K562 (cell line): ENCODE measurements around the gene MDM4. TPM values are rescaled to one million over a fixed set of nuclear protein-coding genes. Genes with fewer than 3 reads are reported as not detected.
A peak's percentile ranks its signal among the peaks of the same experiment; 100 is the strongest.

Experiments used
- ATF7 ChIP-seq: fragments of 450-650 bp; IDR thresholded peaks from 2 replicates; pipeline ENCODE4 v1.7.1; 2014; ENCODE audit warnings: mild to moderate bottlenecking, moderate library complexity
- CBX2 ChIP-seq: fragments of 200-600 bp; sonication (generic); IDR thresholded peaks from one replicate; pipeline ENCODE4 v1.6.1; 2012; ENCODE audit warnings: mild to moderate bottlenecking, low read length, inconsistent platforms; ENCODE audit not compliant: insufficient read depth, poor library complexity, severe bottlenecking
- EHMT2 ChIP-seq: fragments of 450-650 bp; IDR thresholded peaks from 2 replicates; pipeline ENCODE4 v1.6.1; 2018; ENCODE audit warnings: antibody characterized with exemption
- GATAD2A ChIP-seq: fragments of 450-650 bp; IDR thresholded peaks from 2 replicates; pipeline ENCODE4 v1.6.1; 2017
- HCFC1 ChIP-seq: IDR thresholded peaks from 2 replicates; pipeline ENCODE4 v1.6.1; 2012; ENCODE audit warnings: low read depth, low read length, improper control_type of control experiment
- HMGN3 ChIP-seq: IDR thresholded peaks from 2 replicates; pipeline ENCODE4 v1.6.1; 2011; ENCODE audit warnings: borderline replicate concordance, low read depth, mild to moderate bottlenecking, mixed read lengths, low read length; ENCODE audit not compliant: insufficient read length; ENCODE audit errors: extremely low read depth
- IRF2 ChIP-seq: sonication (generic); formaldehyde crosslinking; IDR thresholded peaks from 2 replicates; pipeline ENCODE4 v1.8.1; 2022; ENCODE audit warnings: mild to moderate bottlenecking, missing genetic modification reagents
- KLF13 ChIP-seq: fragments of 450-650 bp; IDR thresholded peaks from 2 replicates; pipeline ENCODE4 v1.6.1; 2016; ENCODE audit warnings: missing genetic modification characterization, low read depth, mild to moderate bottlenecking, missing compliant biosample characterization, moderate library complexity, borderline replicate concordance
- NCOA1 ChIP-seq: fragments of 450-650 bp; IDR thresholded peaks from 2 replicates; pipeline ENCODE4 v1.6.1; 2016; ENCODE audit warnings: low read depth
- NFYB ChIP-seq: IDR thresholded peaks from 2 replicates; pipeline ENCODE4 v1.6.1; 2011; ENCODE audit warnings: mild to moderate bottlenecking, moderate library complexity; ENCODE audit not compliant: insufficient read length; ENCODE audit errors: extremely low read depth
- PHF20 ChIP-seq: fragments of 450-650 bp; IDR thresholded peaks from 2 replicates; pipeline ENCODE4 v1.6.1; 2018; ENCODE audit not compliant: partially characterized antibody
- SETDB1 ChIP-seq: IDR thresholded peaks from one replicate; pipeline ENCODE4 v1.6.1; 2012; ENCODE audit warnings: low read length, control low read depth, inconsistent platforms
- SIRT6 ChIP-seq: IDR thresholded peaks from one replicate; pipeline ENCODE4 v1.6.1; 2012; ENCODE audit warnings: low read depth, mild to moderate bottlenecking, control low read depth, inconsistent platforms, low read length, moderate library complexity
- SNIP1 ChIP-seq: fragments of 450-650 bp; IDR thresholded peaks from 2 replicates; pipeline ENCODE4 v1.7.1; 2017; ENCODE audit warnings: low read depth, mild to moderate bottlenecking
- ZKSCAN1 ChIP-seq: fragments of 150-350 bp; IDR thresholded peaks from 2 replicates; pipeline ENCODE4 v1.6.1; 2016; ENCODE audit warnings: low read depth, low read length
- ZNF146 ChIP-seq: IDR thresholded peaks from one replicate; pipeline ENCODE4 v1.6.1; 2018; ENCODE audit warnings: missing compliant biosample characterization; ENCODE audit not compliant: unreplicated experiment
- ZNF175 ChIP-seq: fragments of 200-800 bp; sonication (Bioruptor generic); IDR thresholded peaks from 2 replicates; pipeline ENCODE4 v1.6.1; 2016; ENCODE audit warnings: low read depth, mild to moderate bottlenecking, missing genetic modification characterization, missing compliant biosample characterization
- ZNF316 ChIP-seq: fragments of 450-650 bp; IDR thresholded peaks from 2 replicates; pipeline ENCODE4 v1.6.1; 2016
- ZNF436 ChIP-seq: fragments of 250-450, 450-650 bp; sonication (Bioruptor Pico); formaldehyde crosslinking; IDR thresholded peaks from 2 replicates; pipeline ENCODE4 v1.7.0; 2020; ENCODE audit warnings: mild to moderate bottlenecking
- ZNF75A ChIP-seq: fragments of 450-650 bp; formaldehyde crosslinking; IDR thresholded peaks from 2 replicates; pipeline ENCODE4 v1.4.0; 2020; ENCODE audit warnings: mild to moderate bottlenecking
- polyA plus RNA-seq, 8 experiments: library from polyadenylated mRNA; depleted of rRNA in 4 of 8; stranded (reverse) in 5 of 8; unstranded in 3 of 8; fragments of >200 nt; fragmentation: Nextera tagmentation in 2 of 8; fragmentation: Illumina TruSeq in 1 of 8; extraction: Ambion mirVana in 2 of 8; extraction: Trizol in 1 of 8; gene quantifications; 2 replicates each; pipeline versions ENCODE4 v1.2.1 to v1.2.3, GENCODE V29; 2011 to 2014; ENCODE audit warnings: inconsistent platforms in 1 of 8, missing spikeins in 1 of 8
- total RNA-seq, 7 experiments: library from RNA; depleted of rRNA in 6 of 7; stranded (reverse); fragments of >200 nt in 6 of 7; fragmentation: Illumina TruSeq in 2 of 7; extraction: Trizol in 2 of 7; gene quantifications; 2 replicates each; pipeline versions ENCODE4 v1.2.1 to v1.2.3, GENCODE V29; 2011 to 2021; ENCODE audit warnings: low replicate concordance in 1 of 7
- TF ChIP-seq, protein P1 (sequence below): fragments of 250-450 bp; sonication (Bioruptor Pico); IDR thresholded peaks from 2 replicates; pipeline ENCODE4 v1.8.0; 2021; ENCODE audit warnings: mild to moderate bottlenecking, moderate library complexity
- TF ChIP-seq, protein P2 (sequence below): fragments of 250-450 bp; sonication (Bioruptor Pico); IDR thresholded peaks from 2 replicates; pipeline ENCODE4 v1.5.0; 2022; ENCODE audit warnings: mild to moderate bottlenecking
- TF ChIP-seq, protein P3 (sequence below): sonication (generic); formaldehyde crosslinking; IDR thresholded peaks from 2 replicates; pipeline ENCODE4 v1.8.0; 2022; ENCODE audit warnings: mild to moderate bottlenecking, missing genetic modification reagents
- TF ChIP-seq, protein P4 (sequence below): fragments of 250-450 bp; sonication (Bioruptor Pico); IDR thresholded peaks from 2 replicates; pipeline ENCODE4 v1.5.0; 2020; ENCODE audit warnings: mild to moderate bottlenecking

MDM4 gene
- total and polyA plus RNA-seq, 9 of the 15 experiments (the other 6 are each of a cell fraction or from before 2014, with no cell fraction given), result 3.3 to 61.7 (median 21.2) TPM

DNA sequence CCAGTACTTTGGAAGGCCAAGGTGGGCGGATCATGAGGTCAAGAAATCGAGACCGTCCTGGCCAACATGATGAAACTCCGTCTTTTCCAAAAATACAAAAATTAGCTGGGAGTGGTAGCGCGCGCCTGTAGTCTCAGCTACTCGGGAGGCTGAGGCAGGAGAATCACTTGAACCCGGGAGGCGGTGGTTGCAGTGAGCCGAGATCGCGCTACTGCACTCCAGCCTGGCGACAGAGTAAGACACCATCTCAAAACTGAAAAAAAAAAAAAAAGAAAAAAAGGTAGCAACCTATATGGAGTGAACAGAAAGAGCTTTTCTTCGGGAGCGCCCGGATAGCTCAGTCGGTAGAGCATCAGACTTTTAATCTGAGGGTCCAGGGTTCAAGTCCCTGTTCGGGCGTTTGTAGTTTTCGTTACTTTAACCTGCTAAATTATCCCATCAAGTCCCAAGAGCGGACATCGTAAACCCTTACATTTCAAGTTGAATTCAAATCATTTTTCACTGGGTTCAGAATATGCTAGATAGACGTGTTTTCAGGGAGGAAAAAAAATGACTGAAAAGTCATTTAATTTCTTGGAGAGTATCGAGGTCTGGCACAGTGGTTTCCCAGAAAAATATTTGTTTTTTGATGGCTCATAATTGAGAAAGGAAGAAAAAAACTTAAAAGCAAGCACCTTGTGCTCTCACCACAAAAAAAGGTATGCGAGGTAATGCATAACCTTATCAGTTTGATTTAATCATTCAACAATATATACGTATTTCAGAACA is 9.8 kb upstream of the MDM4 start (continued):
- TF ChIP-seq CBX2 (no peak), GATAD2A (no peak), KLF13 (peak; percentile 73), ZNF75A (CRISPR knock-in tag) (no peak), SIRT6 (no peak), NCOA1 (no peak), ZNF316 (peak; percentile 79), ZNF436 (CRISPR knock-in tag) (no peak), ZNF146 (CRISPR knock-in tag) (no peak), ATF7 (peak; percentile 68), NFYB (no peak), EHMT2 (no peak), PHF20 (no peak), SETDB1 (no peak), HCFC1 (no peak), ZKSCAN1 (peak; percentile 80), IRF2 (CRISPR knock-in tag) (no peak), HMGN3 (no peak), SNIP1 (no peak), ZNF175 (CRISPR knock-in tag) (no peak)
- TF ChIP-seq, protein P1, sequence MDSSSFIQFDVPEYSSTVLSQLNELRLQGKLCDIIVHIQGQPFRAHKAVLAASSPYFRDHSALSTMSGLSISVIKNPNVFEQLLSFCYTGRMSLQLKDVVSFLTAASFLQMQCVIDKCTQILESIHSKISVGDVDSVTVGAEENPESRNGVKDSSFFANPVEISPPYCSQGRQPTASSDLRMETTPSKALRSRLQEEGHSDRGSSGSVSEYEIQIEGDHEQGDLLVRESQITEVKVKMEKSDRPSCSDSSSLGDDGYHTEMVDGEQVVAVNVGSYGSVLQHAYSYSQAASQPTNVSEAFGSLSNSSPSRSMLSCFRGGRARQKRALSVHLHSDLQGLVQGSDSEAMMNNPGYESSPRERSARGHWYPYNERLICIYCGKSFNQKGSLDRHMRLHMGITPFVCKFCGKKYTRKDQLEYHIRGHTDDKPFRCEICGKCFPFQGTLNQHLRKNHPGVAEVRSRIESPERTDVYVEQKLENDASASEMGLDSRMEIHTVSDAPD, result no peak
- TF ChIP-seq, protein P2, sequence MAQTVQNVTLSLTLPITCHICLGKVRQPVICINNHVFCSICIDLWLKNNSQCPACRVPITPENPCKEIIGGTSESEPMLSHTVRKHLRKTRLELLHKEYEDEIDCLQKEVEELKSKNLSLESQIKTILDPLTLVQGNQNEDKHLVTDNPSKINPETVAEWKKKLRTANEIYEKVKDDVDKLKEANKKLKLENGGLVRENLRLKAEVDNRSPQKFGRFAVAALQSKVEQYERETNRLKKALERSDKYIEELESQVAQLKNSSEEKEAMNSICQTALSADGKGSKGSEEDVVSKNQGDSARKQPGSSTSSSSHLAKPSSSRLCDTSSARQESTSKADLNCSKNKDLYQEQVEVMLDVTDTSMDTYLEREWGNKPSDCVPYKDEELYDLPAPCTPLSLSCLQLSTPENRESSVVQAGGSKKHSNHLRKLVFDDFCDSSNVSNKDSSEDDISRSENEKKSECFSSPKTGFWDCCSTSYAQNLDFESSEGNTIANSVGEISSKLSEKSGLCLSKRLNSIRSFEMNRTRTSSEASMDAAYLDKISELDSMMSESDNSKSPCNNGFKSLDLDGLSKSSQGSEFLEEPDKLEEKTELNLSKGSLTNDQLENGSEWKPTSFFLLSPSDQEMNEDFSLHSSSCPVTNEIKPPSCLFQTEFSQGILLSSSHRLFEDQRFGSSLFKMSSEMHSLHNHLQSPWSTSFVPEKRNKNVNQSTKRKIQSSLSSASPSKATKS, result peak; percentile 62; the same call in 1 of the 2 replicates
- TF ChIP-seq, protein P3, sequence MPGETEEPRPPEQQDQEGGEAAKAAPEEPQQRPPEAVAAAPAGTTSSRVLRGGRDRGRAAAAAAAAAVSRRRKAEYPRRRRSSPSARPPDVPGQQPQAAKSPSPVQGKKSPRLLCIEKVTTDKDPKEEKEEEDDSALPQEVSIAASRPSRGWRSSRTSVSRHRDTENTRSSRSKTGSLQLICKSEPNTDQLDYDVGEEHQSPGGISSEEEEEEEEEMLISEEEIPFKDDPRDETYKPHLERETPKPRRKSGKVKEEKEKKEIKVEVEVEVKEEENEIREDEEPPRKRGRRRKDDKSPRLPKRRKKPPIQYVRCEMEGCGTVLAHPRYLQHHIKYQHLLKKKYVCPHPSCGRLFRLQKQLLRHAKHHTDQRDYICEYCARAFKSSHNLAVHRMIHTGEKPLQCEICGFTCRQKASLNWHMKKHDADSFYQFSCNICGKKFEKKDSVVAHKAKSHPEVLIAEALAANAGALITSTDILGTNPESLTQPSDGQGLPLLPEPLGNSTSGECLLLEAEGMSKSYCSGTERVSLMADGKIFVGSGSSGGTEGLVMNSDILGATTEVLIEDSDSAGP (CRISPR knock-in tag), result no peak
- TF ChIP-seq, protein P4, sequence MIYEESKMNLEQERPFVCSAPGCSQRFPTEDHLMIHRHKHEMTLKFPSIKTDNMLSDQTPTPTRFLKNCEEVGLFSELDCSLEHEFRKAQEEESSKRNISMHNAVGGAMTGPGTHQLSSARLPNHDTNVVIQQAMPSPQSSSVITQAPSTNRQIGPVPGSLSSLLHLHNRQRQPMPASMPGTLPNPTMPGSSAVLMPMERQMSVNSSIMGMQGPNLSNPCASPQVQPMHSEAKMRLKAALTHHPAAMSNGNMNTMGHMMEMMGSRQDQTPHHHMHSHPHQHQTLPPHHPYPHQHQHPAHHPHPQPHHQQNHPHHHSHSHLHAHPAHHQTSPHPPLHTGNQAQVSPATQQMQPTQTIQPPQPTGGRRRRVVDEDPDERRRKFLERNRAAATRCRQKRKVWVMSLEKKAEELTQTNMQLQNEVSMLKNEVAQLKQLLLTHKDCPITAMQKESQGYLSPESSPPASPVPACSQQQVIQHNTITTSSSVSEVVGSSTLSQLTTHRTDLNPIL (CRISPR knock-in tag), result no peak
